GM19395 (cell line): ENCODE measurements around the gene GPR137B.
"Not testable (repeated sequence)": the region's sequence is repeated elsewhere in the genome, so short reads cannot be mapped to it uniquely, and the experiment has no call there.

Source experiments
- ATAC-seq: cut with Tn5 transposase; IDR thresholded peaks from one replicate; pipeline ENCODE4 v1.9.1; 2021; ENCODE audit warnings: mild to moderate bottlenecking, moderate library complexity; ENCODE audit not compliant: unreplicated experiment

GPR137B gene

GRCh38 chr1:236159704-236160539, 17.6 kb downstream of the GPR137B start:
- ATAC-seq = peak; percentile 49

- no peak for ATAC-seq
These were observed 18.3 kb downstream of the GPR137B start for GRCh38 chr1:236160540-236161127.

DNA sequence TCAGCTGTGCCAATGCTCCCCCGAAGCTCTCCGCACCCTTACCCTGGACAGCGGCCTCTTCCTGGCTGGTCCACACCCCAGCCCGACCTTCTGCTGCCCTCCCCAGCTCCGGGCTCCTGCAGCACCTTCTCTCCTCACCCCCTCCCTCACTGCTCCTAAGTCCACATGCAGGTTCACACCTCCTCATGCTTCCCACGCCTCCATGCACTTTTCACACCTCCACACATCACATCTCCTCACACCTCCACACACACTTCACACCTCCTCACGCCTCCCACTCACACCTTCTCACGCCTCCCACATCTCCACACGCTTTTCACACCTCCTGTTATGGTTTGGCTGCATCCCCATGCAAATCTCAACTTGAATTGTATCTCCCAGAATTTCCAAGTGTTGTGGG, 18.9 kb downstream of the GPR137B start:
- ATAC-seq = no peak

DNA sequence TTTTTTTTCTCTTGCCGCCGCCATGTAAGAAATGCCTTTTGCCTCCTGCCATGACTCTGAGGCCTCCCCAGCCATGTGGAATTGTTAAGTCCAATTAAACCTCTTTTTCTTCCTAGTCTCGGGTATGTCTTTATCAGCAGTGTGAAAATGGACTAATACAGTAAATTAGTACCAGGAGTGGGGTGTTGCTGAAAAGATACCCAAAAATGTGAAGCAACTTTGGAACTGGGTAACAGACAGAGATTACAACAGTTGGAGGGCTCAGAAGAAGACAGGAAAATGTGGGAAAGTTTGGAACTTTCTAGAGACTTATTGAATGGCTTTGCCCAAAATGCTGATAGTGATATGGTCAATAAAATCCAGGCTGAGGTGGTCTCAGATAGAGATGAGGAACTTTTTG, 19.4 kb downstream of the GPR137B start:
- ATAC-seq = not testable (repeated sequence)

DNA sequence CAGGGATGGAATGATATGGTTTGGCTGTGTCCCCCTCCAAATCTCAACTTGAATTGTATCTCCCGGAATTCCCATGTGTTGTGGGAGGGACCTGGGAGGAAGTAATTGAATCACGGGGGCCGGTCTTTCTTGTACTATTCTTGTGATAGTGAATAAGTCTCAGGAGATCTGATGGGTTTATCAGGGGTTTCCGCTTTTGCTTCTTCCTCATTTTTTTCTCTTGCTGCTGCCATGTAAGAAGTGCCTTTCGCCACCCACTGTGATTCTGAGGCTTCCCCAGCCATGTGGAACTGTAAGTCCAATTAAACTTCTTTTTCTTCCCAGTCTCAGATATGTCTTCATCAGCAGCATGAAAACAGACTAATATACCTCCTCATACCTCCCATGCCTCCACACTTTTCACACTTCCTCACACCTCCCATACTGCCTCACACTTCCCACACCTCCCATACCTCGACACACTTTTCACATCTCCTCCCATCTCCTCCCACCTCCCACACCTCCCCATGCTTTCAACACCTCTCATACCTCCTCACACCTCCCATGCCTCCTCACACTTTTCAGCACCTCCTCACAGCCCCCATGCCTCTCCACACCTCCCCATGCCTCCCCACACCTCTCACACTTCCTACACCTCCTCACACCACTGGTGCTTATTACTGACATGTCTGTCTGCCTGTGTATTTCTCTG, 21.3 kb downstream of the GPR137B start:
- ATAC-seq = no peak

DNA sequence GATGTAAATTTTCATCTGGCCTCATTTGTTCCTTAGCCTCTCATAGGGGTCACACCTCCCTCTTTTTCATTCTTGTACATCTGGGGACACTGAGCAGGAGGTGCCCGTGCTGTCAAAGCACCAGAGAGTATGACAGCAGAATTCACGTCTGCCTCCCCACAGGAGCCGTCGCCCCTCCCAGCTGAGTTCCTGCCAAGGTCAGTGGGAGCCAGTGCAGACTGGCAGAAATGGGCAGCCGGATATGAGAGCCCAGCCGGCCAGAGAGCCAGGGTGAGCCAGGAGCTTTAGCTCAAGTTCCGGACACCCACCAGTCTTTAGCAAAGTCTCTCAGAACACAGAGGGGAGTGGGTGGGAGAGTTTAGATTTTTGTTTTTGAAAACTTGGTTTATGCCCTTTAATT, 21.9 kb downstream of the GPR137B start:
- ATAC-seq = no peak

DNA sequence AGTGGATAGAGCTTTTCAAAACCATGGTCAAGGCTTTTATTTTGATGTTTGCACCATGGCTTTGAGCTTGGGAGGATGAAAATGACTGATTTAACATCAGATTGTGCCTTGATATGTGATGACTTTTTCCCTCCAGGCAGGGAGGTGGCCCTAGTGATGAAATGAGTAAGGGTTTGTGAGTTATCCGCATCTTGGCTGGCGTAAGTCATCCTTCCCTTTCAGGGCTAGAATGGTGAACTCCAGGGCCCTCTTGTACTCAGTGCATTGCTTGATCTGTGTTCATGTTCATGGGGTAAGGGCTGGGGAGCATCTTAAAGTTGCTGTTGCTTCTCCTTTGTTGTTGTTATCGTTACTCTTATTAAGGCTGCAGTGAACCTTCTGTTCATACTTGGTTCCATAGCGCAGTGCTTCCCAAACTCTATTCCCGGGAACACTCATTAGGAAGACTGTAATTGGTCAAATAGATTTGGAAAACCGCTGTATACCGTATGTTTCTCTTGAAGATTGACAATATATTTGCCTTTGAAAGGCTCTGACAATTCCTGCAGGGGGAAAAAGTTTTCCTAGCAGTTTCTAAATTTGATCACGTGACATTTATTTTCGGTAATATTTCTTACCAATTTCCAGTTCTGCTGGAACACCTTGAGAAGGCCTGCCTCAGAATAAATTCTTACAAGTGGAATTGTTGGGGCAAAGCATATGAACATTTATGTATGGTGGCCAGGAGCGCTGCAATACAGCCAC, 23.1 kb downstream of the GPR137B start:
- no peak for ATAC-seq

DNA sequence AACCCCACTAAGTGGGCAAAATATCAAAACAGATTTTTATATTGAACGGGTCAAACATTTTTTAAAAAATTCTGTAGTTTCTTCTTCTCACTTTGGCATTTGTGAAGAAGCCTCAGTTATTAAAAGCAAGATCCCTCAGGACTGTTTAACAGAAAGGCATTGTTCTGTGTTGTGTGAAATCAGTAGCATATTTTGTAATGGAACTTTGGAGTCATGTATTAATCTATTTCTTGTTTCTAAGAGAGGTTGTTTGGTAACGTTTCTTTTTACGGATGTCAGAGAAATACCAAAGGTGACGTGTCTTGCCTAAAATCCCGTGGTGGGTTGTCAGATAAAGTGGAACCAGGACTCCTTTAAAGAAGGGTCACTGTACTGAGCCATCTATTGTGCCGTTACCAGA, 23.7 kb downstream of the GPR137B start:
- no peak for ATAC-seq

DNA sequence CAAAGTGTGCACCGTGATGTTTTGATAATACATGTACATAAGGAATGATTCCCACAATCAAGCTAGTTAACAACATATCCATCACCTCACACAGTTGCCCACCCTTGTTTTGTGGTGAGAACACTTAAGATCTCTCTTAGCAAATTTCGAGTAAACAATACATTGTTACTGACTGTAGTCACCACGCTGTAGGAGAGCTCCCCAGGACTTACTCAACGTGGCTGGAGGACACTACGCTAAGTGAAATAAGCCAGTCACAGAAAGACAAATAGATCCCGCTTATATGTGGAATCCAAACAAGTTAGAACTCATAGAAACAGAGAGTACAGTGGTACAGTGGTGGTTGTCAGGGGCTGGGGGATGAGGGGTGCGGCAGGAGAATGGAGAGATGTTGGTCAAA, 24.8 kb downstream of the GPR137B start:
- ATAC-seq = no peak

DNA sequence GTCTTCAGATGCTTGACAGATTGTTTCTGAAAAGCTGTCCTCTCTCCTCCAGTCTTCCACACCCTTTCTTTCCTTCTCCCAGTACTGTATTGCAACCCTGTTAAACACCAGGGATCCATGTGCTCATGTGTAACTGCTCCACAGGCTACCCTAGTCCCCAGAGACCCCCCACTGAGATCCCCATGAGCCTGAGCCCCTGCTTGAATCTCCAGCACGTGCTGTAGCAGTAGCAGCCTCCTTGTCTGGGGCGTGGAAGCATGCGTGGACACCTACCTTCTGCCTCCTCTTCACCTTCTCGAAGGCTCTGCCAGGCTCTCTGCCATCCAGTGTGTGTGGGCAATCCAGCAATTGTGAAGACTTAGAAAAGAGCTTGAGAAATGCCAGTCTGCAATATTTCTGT, 25.2 kb downstream of the GPR137B start:
- ATAC-seq = no peak

GRCh38 chr1:236168716-236169429, 26.5 kb downstream of the GPR137B start:
- no peak for ATAC-seq

DNA sequence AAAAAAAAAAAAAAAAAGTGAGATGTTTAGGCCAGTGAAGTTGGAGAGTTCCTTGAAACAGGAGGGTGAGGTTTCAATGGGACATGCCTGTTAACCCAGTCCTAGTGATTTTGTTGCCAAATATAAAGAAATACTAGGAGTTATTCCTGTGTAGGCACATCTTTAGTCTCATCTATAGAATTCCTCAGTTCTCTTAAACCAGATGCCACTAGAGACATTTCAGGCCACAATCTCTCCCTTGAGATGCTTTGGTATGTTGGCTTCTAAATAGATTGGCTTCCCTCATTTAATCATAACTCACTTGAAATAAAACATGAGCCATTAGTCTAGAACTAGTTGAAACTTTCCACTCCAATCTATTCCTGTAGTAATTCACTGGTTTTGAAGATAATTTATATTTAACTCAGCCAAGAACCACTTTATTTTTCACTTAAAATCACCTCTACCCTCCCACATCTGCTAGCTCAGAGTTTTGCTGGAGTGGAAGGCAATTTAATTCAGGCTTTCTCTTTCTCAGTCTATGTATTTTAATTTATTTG, 29.8 kb downstream of the GPR137B start:
- no peak for ATAC-seq

- ATAC-seq = no peak
These were observed 30.9 kb downstream of the GPR137B start for GRCh38 chr1:236173174-236173767.

- peak; percentile 94 for ATAC-seq
These were observed 33.5 kb downstream of the GPR137B start for GRCh38 chr1:236175642-236176336.

- ATAC-seq = no peak
These were observed 34.3 kb downstream of the GPR137B start for GRCh38 chr1:236176337-236177336.

GRCh38 chr1:236179634-236180033, 37.3 kb downstream of the GPR137B start:
- ATAC-seq = no peak

DNA sequence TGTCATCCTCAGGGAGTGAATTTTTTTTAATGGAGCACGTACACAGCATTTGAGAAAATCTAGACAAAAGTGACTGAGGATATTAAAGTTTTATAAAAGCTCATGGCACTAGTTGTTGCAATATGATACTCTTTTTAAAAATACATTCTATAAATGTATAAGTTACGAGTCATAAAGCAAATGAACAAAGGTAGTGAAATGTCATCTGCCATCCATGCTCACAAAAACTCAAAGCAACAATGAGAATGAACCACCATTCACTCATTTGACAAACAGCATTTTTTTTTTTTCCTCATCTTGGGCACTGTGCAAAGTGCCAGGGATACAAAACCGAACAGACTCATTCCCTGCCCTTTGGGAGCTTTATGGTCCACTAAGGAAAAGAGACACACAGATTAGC, 38.7 kb downstream of the GPR137B start:
- ATAC-seq = no peak

GRCh38 chr1:236185687-236186086, 43.3 kb downstream of the GPR137B start:
- no peak for ATAC-seq
